ENCODE data around the gene CLTA.

The CLTA gene

GRCh38 chr9:36190388-36191289, at the start of gene CLTA:
CLTA (plus strand) TSS chr9:36190921; CDS start chr9:36191057, 136 bp downstream.
- peak; percentile 100 for DNase-seq

GRCh38 chr9:36141288-36141687, 49.4 kb upstream of the CLTA start:
- no peak for DNase-seq

GRCh38 chr9:36141761-36142160, 49.0 kb upstream of the CLTA start:
- DNase-seq = no peak

GRCh38 chr9:36142510-36143244, 48.0 kb upstream of the CLTA start:
- DNase-seq = no peak

GRCh38 chr9:36143245-36143641, 47.5 kb upstream of the CLTA start:
- no peak for DNase-seq

- no peak for DNase-seq
These were observed 46.1 kb upstream of the CLTA start for GRCh38 chr9:36144309-36145232.

- no peak for DNase-seq
These were observed 44.8 kb upstream of the CLTA start for GRCh38 chr9:36145970-36146369.

- no peak for DNase-seq
These were observed 44.1 kb upstream of the CLTA start for GRCh38 chr9:36146651-36147050.

GRCh38 chr9:36147441-36148175, 43.1 kb upstream of the CLTA start:
- no peak for DNase-seq

GRCh38 chr9:36148311-36149051, 42.2 kb upstream of the CLTA start:
- DNase-seq = peak; percentile 36

GRCh38 chr9:36149197-36149596, 41.5 kb upstream of the CLTA start:
- DNase-seq = no peak

GRCh38 chr9:36150574-36151315, 40.0 kb upstream of the CLTA start:
- DNase-seq = no peak

GRCh38 chr9:36151316-36152210, 39.2 kb upstream of the CLTA start:
- no peak for DNase-seq

- no peak for DNase-seq
These were observed 37.8 kb upstream of the CLTA start for GRCh38 chr9:36152741-36153438.

GRCh38 chr9:36153746-36154145, 37.0 kb upstream of the CLTA start:
- no peak for DNase-seq

- no peak for DNase-seq
These were observed 36.3 kb upstream of the CLTA start for GRCh38 chr9:36154331-36154952.

GRCh38 chr9:36156116-36156515, 34.6 kb upstream of the CLTA start:
- no peak for DNase-seq

- no peak for DNase-seq
These were observed 32.6 kb upstream of the CLTA start for GRCh38 chr9:36158122-36158521.

GRCh38 chr9:36158917-36159316, 31.8 kb upstream of the CLTA start:
- no peak for DNase-seq

All from NCI-H146 (cell line).